ENCODE results near the gene TNNI3.
A peak's percentile ranks its signal among the peaks of the same experiment; 100 is the strongest.

TNNI3 gene

DNA sequence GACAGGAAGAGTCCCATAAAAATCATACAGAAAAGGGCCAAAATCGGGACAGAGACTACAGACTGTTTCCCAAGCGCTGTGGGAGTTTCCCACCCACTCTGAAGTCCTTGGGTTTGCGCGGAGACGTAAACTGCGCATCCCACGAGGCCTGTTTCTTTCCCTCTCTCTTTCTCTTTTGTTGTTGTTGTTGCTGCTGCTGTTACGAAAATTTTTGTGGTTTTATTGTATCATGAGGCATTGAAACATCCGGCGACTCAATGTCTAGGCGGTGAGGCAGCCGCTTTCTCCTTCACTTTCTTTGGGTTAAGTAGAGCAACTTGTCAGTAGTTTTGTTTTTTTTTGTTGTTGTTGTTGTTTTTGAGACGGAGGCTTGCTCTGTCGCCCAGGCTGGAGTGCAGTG is 38.5 kb downstream of the TNNI3 start:
- Histone ChIP-seq H2BK5ac (ENCODE audit: low read length) (no peak overlapping the region), H3K27me3 (ENCODE audit: insufficient read depth, low read length, poor library complexity) (no peaks in the 10 kb centered on the region), H3K4me2 (ENCODE audit: low read length) (peak overlapping the region; percentile 67), H2BK120ac (ENCODE audit: low read depth, low read length) (no peak overlapping the region), H3K79me1 (ENCODE audit: low read length) (peaks cover 20% of the 10 kb centered on the region), H3K36me3 (ENCODE audit: control insufficient read depth, insufficient read depth, low read length) (no peaks in the 10 kb centered on the region), H3K27ac (ENCODE audit: low read depth, low read length) (no peak overlapping the region), H3K4me1 (ENCODE audit: control insufficient read depth, low read depth, low read length) (peaks cover 8% of the 10 kb centered on the region), H3K56ac (ENCODE audit: low read length) (peak overlapping the region; percentile 82), H2AK5ac (ENCODE audit: low read length) (no peak overlapping the region), H3K9ac (ENCODE audit: low read length) (peak overlapping the region; percentile 64), H3K4me3 (ENCODE audit: low read length) (no peak overlapping the region), H3K79me2 (ENCODE audit: control insufficient read depth, insufficient read depth, low read length) (peaks cover 29% of the 10 kb centered on the region), H3K18ac (ENCODE audit: low read length) (no peak overlapping the region), H4K5ac (ENCODE audit: low read length) (peak overlapping the region; percentile 59), H4K8ac (ENCODE audit: low read depth, low read length) (no peak overlapping the region), H2BK15ac (replicated peaks; ENCODE audit: low read depth) (no peak overlapping the region), H3K4ac (ENCODE audit: low read depth, low read length) (no peak overlapping the region), H3K23ac (ENCODE audit: low read length) (no peak overlapping the region)
- no CpG with 5 or more reads among the region's 14 CpGs for WGBS (ENCODE audit: extremely low coverage, insufficient coverage, low lambda C conversion rate)
- no peak for DNase-seq

- Histone ChIP-seq H3K79me1 (ENCODE audit: low read length) (peaks cover 22% of the 10 kb centered on the region), H4K8ac (ENCODE audit: low read depth, low read length) (peak overlapping the region; percentile 66), H4K5ac (ENCODE audit: low read length) (no peak overlapping the region), H3K27ac (ENCODE audit: low read depth, low read length) (no peak overlapping the region), H2BK5ac (ENCODE audit: low read length) (peak overlapping the region; percentile 15), H2BK15ac (replicated peaks; ENCODE audit: low read depth) (no peak overlapping the region), H3K56ac (ENCODE audit: low read length) (peak overlapping the region; percentile 88), H3K23ac (ENCODE audit: low read length) (no peak overlapping the region), H3K27me3 (ENCODE audit: insufficient read depth, low read length, poor library complexity) (no peaks in the 10 kb centered on the region), H3K9ac (ENCODE audit: low read length) (peak overlapping the region; percentile 72), H3K18ac (ENCODE audit: low read length) (no peak overlapping the region), H2AK5ac (ENCODE audit: low read length) (no peak overlapping the region), H3K36me3 (ENCODE audit: control insufficient read depth, insufficient read depth, low read length) (no peaks in the 10 kb centered on the region), H3K4me1 (ENCODE audit: control insufficient read depth, low read depth, low read length) (peaks cover 8% of the 10 kb centered on the region), H3K79me2 (ENCODE audit: control insufficient read depth, insufficient read depth, low read length) (peaks cover 32% of the 10 kb centered on the region), H3K4ac (ENCODE audit: low read depth, low read length) (no peak overlapping the region), H3K4me3 (ENCODE audit: low read length) (peak overlapping the region; percentile 75), H3K4me2 (ENCODE audit: low read length) (peak overlapping the region; percentile 81), H2BK120ac (ENCODE audit: low read depth, low read length) (no peak overlapping the region)
- DNase-seq, result peak; percentile 95
- no CpG with 5 or more reads among the region's 22 CpGs for WGBS (ENCODE audit: extremely low coverage, insufficient coverage, low lambda C conversion rate)
Observed at GRCh38 chr19:55118401-55118991, 39.0 kb downstream of the TNNI3 start.

DNA sequence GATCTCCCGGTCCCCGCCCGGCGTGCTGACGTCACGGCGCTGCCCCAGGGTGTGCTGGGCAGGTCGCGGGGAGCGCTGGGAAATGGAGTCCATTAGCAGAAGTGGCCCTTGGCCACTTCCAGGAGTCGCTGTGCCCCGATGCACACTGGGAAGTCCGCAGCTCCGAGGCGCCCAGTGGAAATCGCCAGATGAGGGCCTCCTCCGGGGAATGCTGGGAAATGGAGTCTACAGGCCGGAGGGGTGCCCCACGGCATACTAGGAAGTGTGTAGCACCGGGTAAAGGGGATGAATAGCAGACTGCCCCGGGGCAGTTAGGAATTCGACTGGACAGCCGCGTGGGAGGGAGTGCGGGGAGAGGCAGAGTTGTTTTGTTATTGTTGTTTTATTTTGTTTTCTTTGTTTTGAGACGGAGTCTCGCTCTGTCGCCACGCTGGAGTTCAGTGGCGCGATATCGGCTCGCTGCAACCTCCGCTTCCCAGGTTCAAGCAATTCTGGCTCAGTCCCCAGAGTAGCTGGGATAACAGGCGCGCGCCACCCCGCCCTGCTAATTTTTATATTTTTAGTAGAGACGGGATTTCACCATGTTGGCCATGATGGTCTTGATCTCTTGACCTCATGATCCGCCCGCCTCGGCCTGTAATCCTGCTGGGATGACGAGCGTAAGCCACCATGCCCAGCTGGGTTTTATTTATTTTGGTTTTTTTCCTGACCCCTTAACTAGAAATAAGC is 39.7 kb downstream of the TNNI3 start:
- Histone ChIP-seq H3K27me3 (ENCODE audit: insufficient read depth, low read length, poor library complexity) (no peaks in the 10 kb centered on the region), H3K4me2 (ENCODE audit: low read length) (peak overlapping the region; percentile 77), H2AK5ac (ENCODE audit: low read length) (no peak overlapping the region), H3K23ac (ENCODE audit: low read length) (no peak overlapping the region), H2BK15ac (replicated peaks; ENCODE audit: low read depth) (no peak overlapping the region), H3K56ac (ENCODE audit: low read length) (peak overlapping the region; percentile 88), H4K8ac (ENCODE audit: low read depth, low read length) (peak overlapping the region; percentile 66), H2BK5ac (ENCODE audit: low read length) (no peak overlapping the region), H3K4me3 (ENCODE audit: low read length) (peak overlapping the region; percentile 75), H3K27ac (ENCODE audit: low read depth, low read length) (no peak overlapping the region), H3K79me2 (ENCODE audit: control insufficient read depth, insufficient read depth, low read length) (peaks cover 37% of the 10 kb centered on the region), H3K79me1 (ENCODE audit: low read length) (peaks cover 27% of the 10 kb centered on the region), H3K36me3 (ENCODE audit: control insufficient read depth, insufficient read depth, low read length) (no peaks in the 10 kb centered on the region), H3K9ac (ENCODE audit: low read length) (peak overlapping the region; percentile 72), H2BK120ac (ENCODE audit: low read depth, low read length) (no peak overlapping the region), H3K4me1 (ENCODE audit: control insufficient read depth, low read depth, low read length) (peaks cover 8% of the 10 kb centered on the region), H3K18ac (ENCODE audit: low read length) (peak overlapping the region; percentile 13), H3K4ac (ENCODE audit: low read depth, low read length) (no peak overlapping the region), H4K5ac (ENCODE audit: low read length) (no peak overlapping the region)
- no CpG with 5 or more reads among the region's 44 CpGs for WGBS (ENCODE audit: extremely low coverage, insufficient coverage, low lambda C conversion rate)
- peak; percentile 100 for DNase-seq

DNA sequence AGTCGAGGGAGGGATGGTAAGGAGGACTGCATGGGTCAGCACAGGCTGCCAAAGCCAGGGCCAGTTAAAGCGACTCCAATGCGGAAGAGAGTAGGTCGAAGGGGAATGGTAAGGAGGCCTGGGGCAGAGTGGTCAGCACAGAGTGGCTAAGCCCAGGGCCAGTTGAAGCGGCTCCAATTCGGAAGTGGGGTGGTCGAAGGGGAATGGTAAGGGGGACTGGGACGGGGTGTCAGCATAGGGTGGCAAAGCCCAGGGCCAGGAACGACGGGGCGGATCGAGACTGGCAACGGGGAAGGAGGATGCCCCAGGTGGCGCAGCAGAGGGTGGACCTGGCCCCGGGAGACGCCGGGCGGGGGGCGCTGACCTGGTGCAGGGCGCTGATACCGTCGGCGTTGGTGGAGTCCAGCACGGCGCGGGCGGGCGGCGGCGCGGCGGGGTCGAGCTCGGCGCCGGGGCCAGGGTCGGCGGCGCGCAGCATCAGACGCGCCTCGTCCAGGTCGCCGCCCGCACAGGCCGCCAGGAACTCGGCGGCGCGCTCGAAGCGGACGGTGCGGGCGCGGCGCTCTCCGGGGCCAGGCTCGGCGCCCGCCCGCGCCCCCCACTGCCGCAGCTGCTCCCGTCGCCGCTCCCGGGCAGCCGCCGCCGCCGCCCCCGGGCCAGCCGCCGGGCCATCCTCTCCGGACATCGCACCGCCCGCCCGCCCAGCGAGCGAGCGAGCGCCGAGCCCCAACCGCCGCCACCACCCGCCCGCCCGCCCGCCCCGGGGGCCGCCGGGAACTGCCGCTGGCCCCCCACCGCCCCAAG is 40.5 kb downstream of the TNNI3 start, which contains the start of gene PPP1R12C:
Gene PPP1R12C, minus strand, starts transcription at position 779 of the 804 bp plus-strand sequence. Its CDS starts 94 bp downstream, at position 685.
- peak within 1 kb of the TSS; percentile 96 for H3K56ac ChIP-seq (ENCODE audit: low read length)
- H2BK15ac ChIP-seq (replicated peaks; ENCODE audit: low read depth), result no peak within 1 kb of the TSS
- H4K5ac ChIP-seq (ENCODE audit: low read length), result no peak within 1 kb of the TSS
- H2BK5ac ChIP-seq (ENCODE audit: low read length), result no peak within 1 kb of the TSS
- H2BK120ac ChIP-seq (ENCODE audit: low read depth, low read length), result no peak within 1 kb of the TSS
- no peaks in the 10 kb centered on the region for H3K36me3 ChIP-seq (ENCODE audit: control insufficient read depth, insufficient read depth, low read length)
- H3K27me3 ChIP-seq (ENCODE audit: insufficient read depth, low read length, poor library complexity), result no peaks in the 10 kb centered on the region
- H3K4me1 ChIP-seq (ENCODE audit: control insufficient read depth, low read depth, low read length), result peaks cover 8% of the 10 kb centered on the region
- peak within 1 kb of the TSS; percentile 95 for H3K9ac ChIP-seq (ENCODE audit: low read length)
- WGBS (ENCODE audit: extremely low coverage, insufficient coverage, low lambda C conversion rate), result no CpG with 5 or more reads among the region's 97 CpGs
- peak within 1 kb of the TSS; percentile 83 for H4K8ac ChIP-seq (ENCODE audit: low read depth, low read length)
- H3K4me3 ChIP-seq (ENCODE audit: low read length), result peak within 1 kb of the TSS; percentile 91
- H3K4me2 ChIP-seq (ENCODE audit: low read length), result peak within 1 kb of the TSS; percentile 93
- H3K79me2 ChIP-seq (ENCODE audit: control insufficient read depth, insufficient read depth, low read length), result peaks cover 40% of the 10 kb centered on the region
- peaks cover 34% of the 10 kb centered on the region for H3K79me1 ChIP-seq (ENCODE audit: low read length)
- H2AK5ac ChIP-seq (ENCODE audit: low read length), result peak within 1 kb of the TSS; percentile 78
- H3K23ac ChIP-seq (ENCODE audit: low read length), result peak within 1 kb of the TSS; percentile 94
- peak within 1 kb of the TSS; percentile 55 for H3K18ac ChIP-seq (ENCODE audit: low read length)
- DNase-seq, result no peak
- peak within 1 kb of the TSS; percentile 56 for H3K4ac ChIP-seq (ENCODE audit: low read depth, low read length)
- H3K27ac ChIP-seq (ENCODE audit: low read depth, low read length), result no peak within 1 kb of the TSS

GRCh38 chr19:55116232-55116858 is 41.2 kb downstream of the TNNI3 start:
- H3K18ac ChIP-seq (ENCODE audit: low read length), result no peak overlapping the region
- H3K27ac ChIP-seq (ENCODE audit: low read depth, low read length), result no peak overlapping the region
- H3K4me3 ChIP-seq (ENCODE audit: low read length), result peak overlapping the region; percentile 91
- peaks cover 40% of the 10 kb centered on the region for H3K79me2 ChIP-seq (ENCODE audit: control insufficient read depth, insufficient read depth, low read length)
- peak overlapping the region; percentile 94 for H3K23ac ChIP-seq (ENCODE audit: low read length)
- H4K5ac ChIP-seq (ENCODE audit: low read length), result no peak overlapping the region
- peak overlapping the region; percentile 93 for H3K4me2 ChIP-seq (ENCODE audit: low read length)
- DNase-seq, result peak; percentile 64
- H3K4ac ChIP-seq (ENCODE audit: low read depth, low read length), result no peak overlapping the region
- peak overlapping the region; percentile 78 for H2AK5ac ChIP-seq (ENCODE audit: low read length)
- no peak overlapping the region for H2BK15ac ChIP-seq (replicated peaks; ENCODE audit: low read depth)
- no peaks in the 10 kb centered on the region for H3K36me3 ChIP-seq (ENCODE audit: control insufficient read depth, insufficient read depth, low read length)
- peak overlapping the region; percentile 95 for H3K9ac ChIP-seq (ENCODE audit: low read length)
- H2BK5ac ChIP-seq (ENCODE audit: low read length), result no peak overlapping the region
- H3K27me3 ChIP-seq (ENCODE audit: insufficient read depth, low read length, poor library complexity), result no peaks in the 10 kb centered on the region
- H2BK120ac ChIP-seq (ENCODE audit: low read depth, low read length), result no peak overlapping the region
- no CpG with 5 or more reads among the region's 25 CpGs for WGBS (ENCODE audit: extremely low coverage, insufficient coverage, low lambda C conversion rate)
- H3K56ac ChIP-seq (ENCODE audit: low read length), result peak overlapping the region; percentile 96
- peaks cover 36% of the 10 kb centered on the region for H3K79me1 ChIP-seq (ENCODE audit: low read length)
- H3K4me1 ChIP-seq (ENCODE audit: control insufficient read depth, low read depth, low read length), result peaks cover 8% of the 10 kb centered on the region
- H4K8ac ChIP-seq (ENCODE audit: low read depth, low read length), result no peak overlapping the region

Measured in mesendoderm (in vitro differentiated cells).